ENCODE results near the gene TTLL4.

TTLL4 gene

DNA sequence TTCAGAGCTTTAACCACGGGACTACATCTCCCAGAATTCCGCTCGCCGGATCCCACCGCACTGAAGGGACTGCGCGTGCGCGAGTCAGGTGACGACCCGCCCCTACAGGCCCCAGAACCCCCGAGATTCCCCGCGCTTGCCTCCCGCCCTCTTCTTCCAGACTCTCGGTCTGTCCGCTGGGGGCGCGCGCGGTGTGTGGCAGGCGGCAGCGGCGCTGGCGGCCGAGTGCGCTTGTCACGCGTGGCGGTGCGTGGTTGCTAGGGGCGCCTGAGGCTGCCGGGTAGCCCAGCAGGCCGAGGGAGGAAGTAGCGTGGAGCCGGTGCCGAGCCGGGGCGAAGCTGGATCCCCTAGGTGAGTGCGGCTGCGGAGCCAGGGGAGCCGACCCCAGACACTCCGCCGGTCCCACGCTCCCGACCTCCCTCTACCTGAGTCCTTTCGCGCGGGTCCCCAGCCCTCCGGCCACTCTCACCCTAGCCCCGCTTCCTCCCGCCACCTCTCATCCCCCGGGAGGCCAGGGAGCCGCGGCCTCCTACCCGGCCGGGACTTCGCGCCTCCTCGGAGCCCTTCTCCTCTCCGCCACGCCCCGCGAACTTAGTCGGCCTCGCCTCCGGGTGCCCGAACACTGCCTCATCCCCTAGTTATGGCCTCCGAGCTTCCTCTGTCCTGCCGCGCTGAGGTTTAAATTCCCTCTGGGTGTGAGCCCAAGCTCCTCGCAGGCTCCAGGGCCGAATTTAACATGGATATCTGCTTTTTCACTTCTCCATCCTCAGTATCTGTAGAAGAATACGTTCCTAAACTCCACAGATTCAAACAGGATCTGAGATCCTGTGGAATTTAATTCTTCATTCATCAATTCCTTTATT is at the start of gene TTLL4:
TSS of gene TTLL4 (plus strand) at position 149 of the 863 bp plus-strand sequence. CDS start 26,842 bp downstream, outside the sequence.
- DNase-seq: peak; percentile 94 to 99 (median 98)

GRCh38 chr2:218662377-218662776 is 48.3 kb upstream of the TTLL4 start:
- DNase-seq: no peak

DNA sequence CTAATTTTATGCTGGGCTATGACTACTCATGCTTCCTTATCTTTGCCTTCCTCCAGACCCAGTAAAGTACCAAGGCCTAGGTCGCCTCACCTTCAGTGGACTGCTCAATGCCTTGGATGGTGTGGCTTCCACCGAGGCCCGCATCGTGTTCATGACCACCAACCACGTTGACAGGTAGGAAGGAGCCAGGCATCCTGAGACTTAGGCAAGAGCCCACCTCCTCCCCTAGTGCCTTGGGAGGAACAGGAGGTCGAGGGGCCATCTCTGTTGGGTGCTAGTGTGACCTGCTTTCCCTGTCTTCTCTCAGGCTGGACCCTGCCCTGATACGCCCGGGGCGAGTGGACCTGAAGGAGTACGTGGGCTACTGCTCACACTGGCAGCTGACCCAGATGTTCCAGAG is 47.8 kb upstream of the TTLL4 start:
- no peak for DNase-seq

- no peak for DNase-seq
These were observed 46.7 kb upstream of the TTLL4 start for GRCh38 chr2:218663901-218664300.

DNA sequence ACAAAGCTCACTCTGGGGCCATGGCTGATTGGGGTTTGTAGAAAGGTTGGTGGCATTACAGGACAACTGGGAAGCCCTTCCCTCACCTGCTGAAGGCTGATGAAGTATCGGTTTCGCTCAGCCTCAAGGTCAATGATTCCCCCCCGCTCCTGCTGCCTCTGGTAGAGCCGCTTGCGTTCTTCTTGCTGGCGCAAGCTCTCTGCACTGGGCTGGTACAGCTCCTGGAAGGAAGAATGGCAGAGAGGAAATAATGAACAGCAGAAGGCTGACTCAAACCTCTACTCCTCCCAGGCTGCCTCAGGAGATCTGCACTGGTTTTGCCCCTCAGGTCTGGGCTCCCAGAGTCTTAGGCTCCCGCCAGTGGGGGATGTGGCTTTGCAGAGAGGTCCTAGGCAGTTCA is 46.0 kb upstream of the TTLL4 start:
- DNase-seq: no peak

GRCh38 chr2:218671097-218671653 is 39.5 kb upstream of the TTLL4 start:
- no peak for DNase-seq

DNA sequence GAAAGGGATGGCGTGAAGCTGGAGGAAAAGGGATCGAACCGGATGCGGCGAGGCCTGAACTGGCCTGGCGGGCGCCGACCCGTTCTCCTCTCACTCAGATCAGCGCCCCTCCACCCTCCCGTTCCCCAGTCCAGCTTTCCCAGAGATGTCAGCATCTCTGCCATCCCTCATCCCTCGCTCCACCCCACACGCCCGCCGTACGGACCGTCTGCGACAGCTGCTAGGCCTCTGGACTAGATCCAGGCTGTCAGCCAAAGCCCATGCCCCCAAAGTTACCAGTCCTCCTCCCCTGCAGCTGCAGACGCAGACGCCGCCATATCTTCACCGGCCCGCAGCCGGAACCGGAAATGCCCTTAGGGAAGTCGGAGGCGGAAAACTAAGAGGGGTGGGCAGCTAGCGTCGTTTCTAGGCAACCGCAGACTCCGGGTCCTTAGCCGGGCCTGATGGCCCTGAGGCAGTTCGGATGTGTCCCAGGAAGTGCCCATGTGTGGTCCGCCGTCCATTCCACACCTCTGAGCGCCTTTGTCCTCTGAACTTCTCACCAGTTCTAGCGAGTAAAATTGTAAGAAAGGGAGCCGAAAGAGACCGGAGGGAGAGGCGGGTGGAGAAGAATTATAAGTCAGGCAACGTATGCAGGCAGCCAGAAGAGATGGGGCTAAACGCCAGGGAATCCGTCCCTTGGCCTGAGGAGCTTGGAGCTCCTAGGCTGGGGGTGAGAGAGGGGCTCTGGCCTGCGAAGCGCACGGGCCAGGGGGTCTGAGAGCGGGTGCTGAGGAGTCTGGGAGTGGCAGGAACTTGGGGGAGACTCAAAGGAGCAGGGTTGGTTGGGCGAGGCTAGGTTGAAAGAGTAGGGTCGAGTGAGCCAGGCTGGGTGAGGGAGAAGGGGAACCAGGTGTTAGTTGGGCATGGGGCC is 38.7 kb upstream of the TTLL4 start, which contains the start of the genes RNF25 and STK36:
TSS of gene RNF25 (minus strand) at position 349 of the 913 bp plus-strand sequence. CDS start at position 317, 32 bp downstream.
TSS of gene STK36 (plus strand) at position 433 of the 913 bp plus-strand sequence. CDS start 744 bp downstream, outside the sequence.
- peak; percentile 64 to 81 (median 74) for DNase-seq

DNA sequence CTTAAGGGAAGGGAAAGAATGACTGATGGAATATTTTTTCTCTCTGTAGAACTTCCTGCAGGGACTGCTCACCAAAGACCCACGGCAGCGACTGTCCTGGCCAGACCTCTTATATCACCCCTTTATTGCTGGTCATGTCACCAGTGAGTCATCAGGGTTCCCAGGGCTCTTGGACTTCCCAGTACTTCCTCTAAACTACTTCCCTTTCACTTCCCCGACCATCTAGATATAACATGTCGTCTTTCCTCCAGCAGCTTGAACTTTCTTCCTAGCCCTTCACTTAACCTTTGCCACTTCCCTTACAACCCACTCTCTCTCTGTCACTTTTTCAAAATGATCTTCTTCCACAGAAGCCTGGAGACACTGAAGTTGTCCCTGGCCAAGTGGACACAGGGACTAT is 31.5 kb upstream of the TTLL4 start:
- no peak for DNase-seq

DNA sequence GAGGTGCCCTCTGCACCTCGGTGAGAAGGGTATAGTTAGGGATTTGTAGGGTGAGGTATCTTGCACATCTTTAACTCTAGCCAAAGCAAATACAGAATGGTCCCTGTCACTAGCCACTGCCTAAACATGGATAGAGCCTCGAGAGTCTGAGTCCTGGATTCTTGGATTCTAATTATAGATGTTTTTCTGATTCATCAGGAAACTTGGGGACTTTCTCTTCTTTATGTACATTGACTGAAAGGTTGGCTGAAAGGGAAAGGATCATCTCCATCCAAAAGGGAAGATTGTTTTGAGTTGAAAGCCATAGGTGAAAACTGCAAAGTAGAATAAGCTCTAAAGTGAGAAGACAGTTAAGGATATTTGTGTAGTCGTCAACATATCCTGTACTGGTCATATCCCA is 30.6 kb upstream of the TTLL4 start:
- no peak for DNase-seq

DNA sequence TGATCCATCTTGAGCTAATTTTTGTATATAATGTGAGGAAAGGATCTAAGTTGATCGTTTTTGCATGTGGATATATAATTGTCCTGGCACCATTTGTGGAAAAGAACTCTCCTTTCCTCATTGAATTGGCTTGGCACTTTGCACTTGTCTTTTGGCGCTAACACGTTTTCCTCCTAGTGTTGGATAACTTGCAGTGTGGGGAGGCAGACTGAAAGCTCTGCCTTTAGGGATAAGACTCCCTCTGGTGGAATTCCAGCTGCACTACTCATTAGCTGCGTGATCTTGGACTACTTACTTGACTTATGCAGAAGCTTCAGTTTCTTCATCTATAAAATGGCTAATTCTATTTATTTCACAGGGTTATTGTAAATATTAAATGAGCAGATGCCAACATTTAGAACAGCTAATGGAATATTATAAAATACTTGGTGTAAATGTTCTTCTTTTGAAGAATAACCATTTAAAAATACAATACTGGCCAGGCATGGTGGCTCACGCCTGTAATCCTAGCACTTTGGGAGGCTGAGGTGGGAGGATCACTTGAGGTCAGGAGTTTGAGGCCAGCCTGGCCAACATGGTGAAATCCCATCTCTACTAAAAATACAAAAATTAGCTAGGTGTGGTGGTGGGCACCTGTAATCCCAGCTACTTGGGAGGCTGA is 23.1 kb upstream of the TTLL4 start:
- peak in 4 of 6 experiments; percentile 13 to 34 (median 20) for DNase-seq

DNA sequence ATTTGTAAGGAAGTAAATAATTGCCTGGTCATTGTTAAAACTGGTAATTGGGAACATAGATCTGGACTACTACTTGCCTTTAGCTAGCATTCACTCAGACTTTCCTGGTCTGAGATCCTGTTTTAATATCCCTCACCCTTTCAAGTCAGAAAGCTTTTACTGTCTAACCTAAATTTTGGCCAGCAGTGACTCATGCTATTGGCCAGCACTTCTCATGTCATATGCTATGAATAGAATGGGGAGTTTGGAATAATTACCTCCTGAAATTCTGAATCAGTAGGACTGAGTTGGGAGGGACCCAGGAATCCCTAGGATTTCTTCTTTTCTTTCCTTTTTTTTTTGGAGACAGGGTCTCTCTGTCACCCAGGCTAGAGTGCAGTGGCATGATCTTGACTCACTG is 19.4 kb upstream of the TTLL4 start:
- DNase-seq: no peak

DNA sequence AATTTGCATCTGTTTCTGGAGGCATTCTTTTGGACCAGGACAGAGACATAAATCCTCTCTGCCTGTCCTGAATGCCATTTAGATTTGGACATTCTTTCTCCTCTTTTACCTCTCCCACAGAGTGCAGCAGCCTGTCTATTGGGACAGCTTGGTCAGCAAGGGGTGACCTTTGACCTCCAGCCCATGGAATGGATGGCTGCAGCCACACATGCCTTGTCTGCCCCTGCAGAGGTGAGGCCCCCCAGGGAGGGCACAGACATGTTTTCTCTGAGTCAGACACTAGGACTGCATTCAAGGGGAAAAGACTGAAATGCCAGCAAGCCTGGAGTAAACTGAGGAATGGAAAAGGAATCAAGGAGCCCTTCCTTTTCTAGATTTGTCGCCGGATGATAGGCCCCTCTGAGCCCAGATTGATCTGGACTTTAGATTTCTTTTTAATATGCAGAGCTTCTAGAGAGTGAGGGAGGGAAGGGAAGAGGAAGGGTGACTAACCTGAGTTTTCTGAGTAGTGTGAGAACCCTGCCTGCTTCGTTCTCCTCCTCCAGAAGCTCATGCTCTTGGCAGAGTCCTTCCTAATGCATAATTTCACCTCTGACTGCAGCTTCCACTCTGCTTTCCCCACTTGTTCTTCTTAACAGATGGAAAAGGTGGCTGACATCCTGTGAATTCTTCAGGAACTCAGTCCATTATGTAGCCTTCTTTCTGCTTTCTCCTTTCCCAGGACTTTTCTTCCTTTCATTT is 16.1 kb upstream of the TTLL4 start:
- DNase-seq: no peak

DNA sequence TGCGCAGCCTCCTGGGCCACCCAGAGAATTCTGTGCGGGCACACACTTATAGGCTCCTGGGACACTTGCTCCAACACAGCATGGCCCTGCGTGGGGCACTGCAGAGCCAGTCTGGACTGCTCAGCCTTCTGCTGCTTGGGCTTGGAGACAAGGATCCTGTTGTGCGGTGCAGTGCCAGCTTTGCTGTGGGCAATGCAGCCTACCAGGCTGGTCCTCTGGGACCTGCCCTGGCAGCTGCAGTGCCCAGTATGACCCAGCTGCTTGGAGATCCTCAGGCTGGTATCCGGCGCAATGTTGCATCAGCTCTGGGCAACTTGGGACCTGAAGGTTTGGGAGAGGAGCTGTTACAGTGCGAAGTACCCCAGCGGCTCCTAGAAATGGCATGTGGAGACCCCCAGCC is 11.8 kb upstream of the TTLL4 start:
- no peak for DNase-seq

GRCh38 chr2:218701806-218702205 is 8.8 kb upstream of the TTLL4 start:
- DNase-seq: no peak

DNA sequence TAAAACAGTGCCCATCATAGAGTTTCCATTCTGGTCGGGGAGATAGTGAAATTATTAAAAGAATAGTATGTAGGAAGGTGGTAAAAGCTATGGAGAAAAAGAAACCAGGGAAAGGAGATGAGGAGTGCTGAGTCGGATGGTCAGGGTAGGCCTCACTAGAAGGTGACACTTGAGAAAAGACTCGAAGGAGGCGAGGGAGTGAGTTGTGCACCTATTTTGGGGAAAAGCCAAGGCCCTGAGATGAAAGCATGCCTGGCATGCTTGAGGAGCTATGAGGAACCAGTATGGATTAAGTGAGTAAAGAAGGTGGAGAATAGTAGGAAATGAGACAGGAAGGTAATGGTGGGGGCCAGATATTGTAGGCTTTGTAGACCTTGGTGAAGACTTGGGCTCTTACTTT is 7.3 kb upstream of the TTLL4 start:
- DNase-seq: no peak

DNA sequence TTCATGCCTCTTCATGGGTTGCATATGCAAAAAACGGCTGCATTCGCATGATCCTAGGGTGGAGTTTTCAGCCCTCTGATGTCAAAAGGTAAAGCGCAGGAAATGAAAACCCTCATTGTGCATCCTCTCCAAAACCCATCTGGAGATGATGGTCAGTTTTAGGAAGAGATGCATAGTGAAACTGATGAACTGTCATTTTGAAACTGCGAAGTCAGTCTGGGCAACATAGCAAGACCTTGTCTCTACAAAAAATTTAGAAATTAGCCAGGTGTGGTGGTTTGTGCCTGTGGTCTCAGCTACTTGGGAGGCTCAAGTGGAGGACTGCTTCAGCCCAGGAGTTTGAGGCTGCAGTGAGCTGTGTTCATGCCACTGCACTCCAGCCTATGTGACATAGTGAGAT is 2.5 kb upstream of the TTLL4 start:
- no peak for DNase-seq

DNA sequence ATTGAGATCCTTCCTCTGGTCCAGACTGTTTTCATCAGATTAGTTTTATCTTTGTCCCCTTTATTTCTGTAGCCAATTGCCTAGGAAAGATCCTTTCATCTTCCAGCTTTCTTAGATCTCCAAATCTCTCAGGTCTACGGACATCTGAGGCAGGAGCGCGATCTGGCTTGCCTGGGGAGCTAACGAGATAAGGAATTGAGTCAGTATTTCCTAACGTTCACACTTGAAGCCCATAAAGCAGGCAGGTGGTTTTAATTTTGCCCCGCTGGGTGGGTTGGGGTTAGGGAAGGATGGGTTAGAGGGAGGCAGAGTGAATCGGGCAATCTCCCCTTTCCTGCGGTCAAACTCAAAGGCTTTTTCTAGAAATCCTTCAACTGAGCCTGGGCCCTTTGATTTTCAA is 727 bp upstream of the TTLL4 start:
- DNase-seq: no peak

DNA sequence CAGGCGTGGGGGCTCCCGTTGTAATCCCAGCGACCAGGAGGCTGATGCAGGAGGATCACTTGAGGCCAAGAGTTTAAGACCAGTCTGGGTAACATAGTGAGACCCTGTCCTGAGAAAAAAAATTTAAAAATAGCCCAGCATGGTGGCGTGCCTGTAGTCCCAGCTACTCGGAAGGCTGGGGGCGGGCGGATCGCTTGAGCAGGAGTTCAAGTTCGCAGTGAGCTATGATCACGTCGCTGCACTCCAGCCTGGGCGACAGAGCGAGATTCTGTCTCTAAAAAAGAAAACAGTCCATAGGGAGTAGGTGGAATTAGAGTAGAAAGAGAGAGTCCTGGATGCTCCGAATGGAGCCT is 325 bp upstream of the TTLL4 start:
- DNase-seq: no peak

- DNase-seq: peak in 1 of 6 experiments; percentile 26
These were observed 905 bp downstream of the TTLL4 start for GRCh38 chr2:218711550-218711929.

DNA sequence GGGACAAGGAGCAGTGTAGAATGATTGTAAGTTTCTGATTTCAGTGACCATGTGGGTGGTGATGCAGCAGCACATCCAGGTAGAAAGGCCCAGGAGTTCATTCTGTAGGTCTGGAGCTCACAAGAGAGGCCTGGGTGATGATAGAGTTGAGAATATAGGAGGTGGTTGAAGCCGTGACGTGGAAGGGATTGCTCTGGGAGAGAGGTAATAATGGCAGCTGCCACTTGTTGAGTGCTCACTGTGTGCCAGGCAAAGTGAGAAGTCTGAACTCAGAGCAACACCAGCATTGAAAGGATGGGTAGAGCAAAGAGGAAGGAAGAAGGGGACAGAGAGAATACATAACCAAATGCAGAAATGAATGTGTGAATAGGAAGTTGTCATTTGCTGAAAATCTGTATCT is 3.3 kb downstream of the TTLL4 start:
- DNase-seq: no peak

DNA sequence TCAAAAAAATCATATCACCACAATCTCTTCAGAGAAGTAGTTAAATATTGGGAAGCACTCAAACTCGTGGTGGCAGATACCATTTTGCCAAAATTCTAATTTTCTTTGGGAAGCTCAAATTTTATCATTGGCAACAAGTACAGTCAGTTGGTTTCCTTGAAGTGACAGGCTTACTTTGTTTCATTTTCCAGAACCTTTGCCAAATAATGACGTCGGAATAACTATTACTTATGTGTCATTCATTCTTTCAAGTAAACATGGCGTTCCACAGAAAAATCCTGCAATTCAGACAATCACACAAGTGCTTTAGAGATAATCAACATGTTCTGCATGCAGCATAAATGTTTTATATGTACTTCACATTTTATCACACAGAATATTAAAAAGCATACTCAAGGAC is 5.4 kb downstream of the TTLL4 start:
- no peak for DNase-seq

DNA sequence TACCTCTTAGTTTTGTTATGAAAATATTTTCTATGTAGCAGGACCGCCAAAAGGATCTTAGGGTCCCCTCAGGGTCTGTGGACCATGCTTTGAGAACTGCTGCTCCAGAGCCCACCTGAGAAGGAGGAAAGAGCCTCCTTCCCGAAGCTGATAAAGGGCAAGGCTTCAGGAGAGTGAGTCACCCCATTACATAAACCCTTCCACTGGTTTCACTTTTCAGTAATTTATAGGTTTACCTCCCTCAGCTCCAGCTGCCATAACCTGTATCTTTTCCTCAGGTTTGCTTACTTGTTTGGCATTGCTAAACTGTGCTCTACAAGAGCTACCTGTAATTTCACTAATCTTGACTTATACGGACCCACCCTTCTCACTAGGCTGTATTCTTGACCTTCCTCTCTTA is 6.6 kb downstream of the TTLL4 start:
- no peak for DNase-seq

Data from stimulated activated naive CD4-positive, alpha-beta T cell (primary cell).